ENCODE measurements around the gene RHBDF2.

DNA sequence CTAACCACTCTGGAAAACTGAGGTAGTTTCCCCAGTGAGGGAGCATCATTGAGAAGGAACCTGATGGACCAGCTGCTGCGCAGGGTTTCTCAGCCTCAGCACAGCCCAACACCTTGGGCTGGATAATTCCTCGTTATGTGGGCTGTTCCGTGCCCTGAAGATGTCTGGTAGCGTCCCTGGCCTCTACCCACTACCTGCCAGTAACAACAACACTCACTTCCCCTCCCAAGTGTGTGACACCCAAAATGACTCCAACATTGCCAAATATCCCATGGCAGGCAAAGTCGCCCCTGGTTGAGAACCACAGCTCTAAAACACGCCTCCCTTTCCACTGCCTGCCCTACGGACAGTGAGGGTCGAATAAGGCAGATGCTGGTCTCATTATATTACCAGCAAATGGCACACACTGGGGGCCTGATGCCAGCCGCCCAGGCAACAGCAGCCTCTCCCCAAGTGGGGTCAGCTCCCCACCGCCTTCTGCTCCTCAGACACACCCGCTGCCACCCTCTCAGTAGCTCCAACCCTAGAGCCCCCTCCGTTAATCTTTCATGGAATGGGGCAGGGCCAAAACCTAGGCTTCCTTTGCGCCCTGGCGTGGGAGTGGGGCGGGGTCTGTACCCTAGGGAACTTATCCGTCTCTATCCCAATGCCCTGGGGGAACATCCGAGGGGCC lies 1.0 kb downstream of the RHBDF2 start:
- TF ChIP-seq POLR2A (IDR thresholded peaks at IDR 0.05) (peak in 1 of 2 donors; percentile 23), EP300 (IDR thresholded peaks at IDR 0.05) (no peak)
- TF ChIP-seq, protein P1, sequence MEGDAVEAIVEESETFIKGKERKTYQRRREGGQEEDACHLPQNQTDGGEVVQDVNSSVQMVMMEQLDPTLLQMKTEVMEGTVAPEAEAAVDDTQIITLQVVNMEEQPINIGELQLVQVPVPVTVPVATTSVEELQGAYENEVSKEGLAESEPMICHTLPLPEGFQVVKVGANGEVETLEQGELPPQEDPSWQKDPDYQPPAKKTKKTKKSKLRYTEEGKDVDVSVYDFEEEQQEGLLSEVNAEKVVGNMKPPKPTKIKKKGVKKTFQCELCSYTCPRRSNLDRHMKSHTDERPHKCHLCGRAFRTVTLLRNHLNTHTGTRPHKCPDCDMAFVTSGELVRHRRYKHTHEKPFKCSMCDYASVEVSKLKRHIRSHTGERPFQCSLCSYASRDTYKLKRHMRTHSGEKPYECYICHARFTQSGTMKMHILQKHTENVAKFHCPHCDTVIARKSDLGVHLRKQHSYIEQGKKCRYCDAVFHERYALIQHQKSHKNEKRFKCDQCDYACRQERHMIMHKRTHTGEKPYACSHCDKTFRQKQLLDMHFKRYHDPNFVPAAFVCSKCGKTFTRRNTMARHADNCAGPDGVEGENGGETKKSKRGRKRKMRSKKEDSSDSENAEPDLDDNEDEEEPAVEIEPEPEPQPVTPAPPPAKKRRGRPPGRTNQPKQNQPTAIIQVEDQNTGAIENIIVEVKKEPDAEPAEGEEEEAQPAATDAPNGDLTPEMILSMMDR (IDR thresholded peaks at IDR 0.05), result no peak

Data from suprapubic skin (tissue), 3 donors.